Kidney tubule cell (primary cell): ENCODE results near the gene FGD4.
"Not testable (repeated sequence)": the region's sequence is repeated elsewhere in the genome, so short reads cannot be mapped to it uniquely, and the experiment has no call there.

Source experiments
- DNase-seq: peaks from one replicate; pipeline ENCODE4 v3.0.0-alpha.2; 2018; ENCODE audit warnings: low spot score

Gene FGD4

DNA sequence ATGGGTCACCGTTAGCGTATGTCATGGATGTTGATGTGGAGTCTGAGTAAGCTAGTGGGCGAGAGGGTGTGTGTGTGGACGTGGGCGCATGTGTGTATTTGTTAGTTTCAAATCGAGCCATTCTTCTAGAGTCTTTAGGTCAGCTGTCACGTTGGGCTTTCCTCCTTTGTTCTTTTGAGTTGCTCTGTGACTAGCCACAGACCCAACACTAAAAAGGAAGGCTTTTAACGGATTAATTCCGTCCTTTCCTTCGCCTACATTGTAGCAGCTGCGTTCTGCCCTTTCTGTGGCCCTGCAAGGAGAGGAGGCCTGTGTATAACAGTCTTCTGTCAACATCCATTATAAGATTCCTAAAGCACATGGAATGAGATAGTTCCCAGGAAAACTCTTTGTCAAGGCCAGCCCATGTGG is 162.6 kb downstream of the FGD4 start:
- DNase-seq: no peak

GRCh38 chr12:32562413-32562812 is 163.1 kb downstream of the FGD4 start:
- not testable (repeated sequence) for DNase-seq

DNA sequence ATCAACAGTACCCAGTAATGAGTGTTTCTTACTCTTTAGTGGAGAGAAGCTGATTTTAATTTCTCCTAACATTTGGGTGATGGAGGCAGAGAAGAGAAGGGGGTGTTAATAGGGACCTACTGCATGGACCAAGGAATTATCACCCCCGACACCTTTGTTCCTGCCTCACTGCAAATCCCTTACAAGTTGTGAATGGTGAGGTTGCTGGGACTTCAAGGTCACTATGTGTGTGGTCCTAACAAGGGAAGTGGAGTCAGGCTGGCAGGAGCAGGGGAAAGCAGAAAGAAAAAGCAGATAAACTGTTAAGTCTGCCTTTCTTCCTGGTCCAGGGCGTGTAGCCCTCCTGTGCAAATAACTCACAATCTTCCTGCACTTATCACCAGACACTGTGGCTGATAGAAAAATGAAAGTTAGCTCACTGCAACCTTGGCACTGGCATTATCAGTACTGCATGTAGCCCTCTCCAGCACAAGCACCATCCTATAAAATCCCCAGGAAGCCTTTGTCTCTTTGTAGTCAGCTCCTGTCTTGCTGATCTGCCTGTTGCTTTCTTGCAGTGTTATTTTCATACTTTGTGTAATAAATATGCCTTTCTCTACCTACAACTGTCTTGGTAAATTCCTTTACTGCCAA is 167.4 kb downstream of the FGD4 start:
- DNase-seq: peak; percentile 21

- DNase-seq: no peak
These were observed 167.9 kb downstream of the FGD4 start for GRCh38 chr12:32567296-32567674.

DNA sequence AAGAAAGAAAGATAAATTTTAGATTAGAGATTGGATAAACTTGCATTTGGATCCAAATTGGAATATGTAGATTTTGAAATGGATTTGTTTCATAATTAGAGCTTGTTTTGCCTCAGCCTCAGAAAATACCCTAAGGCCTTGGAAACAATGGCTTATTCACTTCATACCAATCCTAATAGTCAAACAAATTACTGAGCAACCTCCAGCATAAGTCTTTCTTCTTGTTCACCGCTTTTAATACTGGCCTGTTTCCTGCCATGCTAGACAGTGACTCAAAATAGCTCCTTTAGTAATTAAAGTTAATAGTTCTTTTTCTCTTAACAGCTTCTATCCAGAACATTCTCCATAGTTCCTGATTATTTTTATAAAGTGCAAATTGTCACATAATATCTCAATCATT is 168.9 kb downstream of the FGD4 start:
- peak; percentile 89 for DNase-seq

DNA sequence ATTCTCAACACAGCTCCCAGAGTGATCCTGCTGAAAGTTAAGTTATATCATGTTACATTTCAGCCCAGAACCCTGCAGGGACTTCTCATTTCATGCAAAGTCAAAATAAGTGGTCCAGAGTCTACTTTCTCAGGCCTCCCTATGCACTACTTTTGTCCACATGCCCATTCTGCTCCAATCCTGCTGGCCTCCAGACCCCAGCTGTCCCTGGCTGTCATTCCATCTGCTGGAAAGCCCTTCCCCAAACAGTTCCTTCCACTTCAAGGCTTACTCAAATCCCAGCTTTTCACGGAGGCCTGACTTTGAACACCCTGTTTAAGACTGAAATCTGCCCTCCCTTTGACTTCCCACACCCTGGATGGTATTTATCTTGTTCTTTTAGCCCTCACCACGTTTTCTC is 169.9 kb downstream of the FGD4 start:
- DNase-seq: peak; percentile 9

DNA sequence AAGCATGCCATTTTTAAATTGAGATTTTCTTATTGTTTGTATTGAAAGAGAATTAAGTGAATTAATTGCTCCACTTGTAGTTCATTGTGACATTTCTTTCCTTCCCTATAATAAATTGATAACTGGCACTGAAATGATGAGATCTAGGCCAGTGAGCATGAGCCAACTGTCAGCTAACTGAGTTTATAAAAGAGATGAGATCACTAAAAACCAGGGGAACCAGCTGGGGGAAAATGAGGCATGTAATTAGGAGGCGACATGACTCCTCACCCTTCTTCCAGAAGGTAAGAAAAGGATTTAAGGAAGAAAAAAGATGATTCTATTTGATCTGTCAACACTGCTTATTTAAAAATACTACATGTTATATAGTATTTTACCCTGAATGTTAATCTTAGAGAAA is 175.2 kb downstream of the FGD4 start:
- DNase-seq: no peak

DNA sequence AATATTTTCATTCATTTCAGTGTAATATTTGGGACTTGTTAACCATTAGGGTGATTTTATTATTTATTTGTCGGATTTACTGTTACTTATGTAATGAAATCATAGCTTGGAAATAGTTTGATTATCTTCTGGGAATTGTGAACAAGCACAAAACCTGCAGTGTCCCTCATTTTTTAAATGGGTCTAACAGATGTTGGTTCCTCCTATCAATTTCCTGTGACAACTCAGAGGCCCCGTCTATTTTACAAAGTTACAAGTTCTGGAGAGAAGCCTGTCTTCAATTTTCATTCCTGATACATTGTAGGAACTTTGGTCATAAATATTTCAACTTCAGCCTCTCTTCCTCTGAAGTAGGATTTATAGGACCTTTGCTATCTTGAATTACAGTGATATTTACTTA is 178.0 kb downstream of the FGD4 start:
- no peak for DNase-seq

DNA sequence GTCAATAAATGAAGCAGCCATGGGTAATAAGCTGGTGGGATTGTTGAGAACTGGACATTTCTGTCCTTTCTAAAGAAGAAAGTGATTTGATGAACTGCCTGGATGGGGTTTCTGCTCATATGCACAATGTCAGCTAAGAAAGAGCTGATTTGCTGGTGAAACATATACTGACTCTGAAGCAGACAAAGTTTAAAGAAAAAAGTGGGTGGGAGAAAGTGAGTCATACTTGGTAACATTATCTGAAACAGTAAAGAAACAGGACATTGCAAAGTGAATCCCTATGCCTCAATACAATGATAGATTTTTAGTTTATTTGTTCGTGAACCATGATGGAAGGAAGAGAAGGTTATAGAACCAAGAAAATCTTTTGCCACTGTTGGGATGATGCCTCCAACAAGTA is 184.2 kb downstream of the FGD4 start:
- DNase-seq: peak; percentile 4

DNA sequence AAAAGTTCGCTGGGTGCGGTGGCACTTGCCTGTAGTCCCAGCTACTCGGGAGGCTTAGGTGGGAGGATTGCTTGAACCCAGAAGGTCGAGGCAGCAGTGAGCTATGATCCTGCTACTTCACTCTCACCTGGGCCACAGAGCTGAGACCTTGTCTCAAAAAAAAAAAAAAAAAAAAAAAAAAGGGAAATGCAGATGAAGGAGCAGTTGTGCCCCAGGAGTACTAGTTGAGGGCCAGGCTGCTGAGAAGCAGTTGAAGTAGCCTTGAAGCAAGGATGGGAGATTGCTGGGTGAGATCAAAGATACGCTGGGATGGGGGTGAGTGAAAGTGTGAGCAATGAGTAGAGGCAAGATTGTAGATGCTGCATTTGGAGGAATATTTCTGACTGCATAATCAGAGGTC is 186.3 kb downstream of the FGD4 start:
- DNase-seq: no peak

GRCh38 chr12:32586390-32586789 is 187.0 kb downstream of the FGD4 start:
- DNase-seq: peak; percentile 66

GRCh38 chr12:32587581-32588495 is 188.5 kb downstream of the FGD4 start:
- no peak for DNase-seq

GRCh38 chr12:32588604-32589003 is 189.2 kb downstream of the FGD4 start:
- no peak for DNase-seq

DNA sequence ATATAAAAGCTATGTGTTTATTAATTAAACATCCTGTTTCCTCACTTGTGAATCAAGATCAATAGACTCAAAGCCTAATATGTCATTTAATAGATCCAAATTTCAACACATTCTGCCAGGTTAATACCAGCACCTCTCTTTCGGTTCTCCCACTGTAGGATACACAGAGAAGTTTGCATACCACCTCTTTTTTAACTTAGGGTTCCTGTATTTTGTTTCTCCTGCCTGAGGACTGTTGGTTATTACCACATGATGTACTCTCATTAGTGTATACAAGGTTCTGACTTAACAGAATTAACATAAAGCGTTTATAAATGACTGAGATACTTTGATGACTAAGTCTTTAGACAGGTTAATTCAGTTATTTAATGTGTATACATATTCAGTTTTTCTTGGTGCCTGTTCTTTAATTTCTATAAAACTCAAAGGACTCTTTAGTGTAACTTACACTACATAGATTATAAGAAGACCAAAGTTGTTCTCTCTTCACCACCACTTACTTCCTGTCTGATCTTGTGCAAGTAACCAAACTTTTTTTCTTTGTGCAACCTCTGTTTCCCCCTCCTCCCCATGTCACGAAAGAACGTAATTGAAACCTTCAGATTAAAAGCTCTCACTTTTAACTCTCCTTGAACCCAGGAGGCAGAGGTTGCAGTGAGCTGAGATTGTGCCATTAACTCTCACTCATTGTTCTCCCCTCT is 190.0 kb downstream of the FGD4 start:
- DNase-seq: no peak

- DNase-seq: peak; percentile 3
These were observed 195.9 kb downstream of the FGD4 start for GRCh38 chr12:32595251-32595650.

GRCh38 chr12:32596030-32596429 is 196.7 kb downstream of the FGD4 start:
- no peak for DNase-seq

DNA sequence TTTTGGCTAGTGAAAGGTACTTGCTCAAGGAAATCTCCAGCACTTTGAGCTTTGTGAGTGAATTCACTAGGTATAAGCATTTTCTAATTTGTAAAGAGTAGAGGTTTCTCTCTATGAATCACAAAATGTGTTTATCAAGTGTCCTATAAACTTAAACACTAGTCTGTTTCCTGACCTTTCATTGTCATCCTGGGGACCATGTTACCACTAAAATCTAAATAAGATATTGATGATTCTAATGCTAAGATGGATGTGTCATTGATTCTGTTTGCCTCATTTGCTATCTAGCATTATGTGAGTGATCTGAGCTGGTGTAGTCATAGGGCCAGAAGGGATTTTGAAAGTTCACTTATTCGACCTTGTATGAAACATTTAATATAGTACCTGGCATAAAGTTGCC is 199.3 kb downstream of the FGD4 start:
- DNase-seq: no peak

GRCh38 chr12:32600681-32601080 is 201.3 kb downstream of the FGD4 start:
- no peak for DNase-seq

GRCh38 chr12:32603071-32603470 is 203.7 kb downstream of the FGD4 start:
- DNase-seq: no peak

DNA sequence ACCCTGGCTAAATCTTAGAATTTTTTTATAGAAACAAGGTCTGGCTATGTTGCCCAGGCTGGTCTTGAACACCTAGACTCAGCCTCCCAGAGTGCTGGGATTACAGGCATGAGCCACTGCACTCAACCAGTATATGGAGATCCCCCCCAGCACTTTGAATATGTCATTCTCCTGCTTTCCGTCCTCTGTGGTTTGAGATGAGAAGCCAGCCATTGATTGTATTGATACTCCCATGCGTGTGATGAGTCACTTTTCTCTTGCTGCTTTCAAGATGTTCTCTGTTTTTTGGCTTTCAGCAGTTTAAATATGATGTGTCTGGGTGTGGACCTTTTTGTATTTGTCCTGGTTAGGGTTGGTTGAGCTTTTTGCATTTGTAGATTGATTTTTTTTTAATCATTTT is 204.5 kb downstream of the FGD4 start:
- no peak for DNase-seq

DNA sequence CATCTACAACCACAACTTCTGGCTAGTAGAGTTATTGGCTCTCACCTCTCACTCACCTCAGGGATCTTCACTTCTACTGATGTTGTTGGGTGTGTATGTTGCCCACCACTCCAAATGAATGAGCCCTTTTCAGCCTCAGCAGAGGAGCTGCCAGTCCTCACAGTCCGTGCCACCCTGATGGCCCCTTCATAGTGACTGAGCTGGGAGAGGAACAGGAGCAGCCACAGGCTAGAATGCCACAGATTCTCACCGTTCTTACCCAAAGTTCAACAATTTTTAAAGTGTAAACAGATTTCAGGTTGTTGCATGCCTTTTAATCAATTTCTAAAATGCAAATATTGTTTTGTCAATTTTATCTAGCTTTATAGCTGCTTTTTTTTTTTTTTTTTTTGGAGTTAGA is 205.2 kb downstream of the FGD4 start:
- DNase-seq: no peak

DNA sequence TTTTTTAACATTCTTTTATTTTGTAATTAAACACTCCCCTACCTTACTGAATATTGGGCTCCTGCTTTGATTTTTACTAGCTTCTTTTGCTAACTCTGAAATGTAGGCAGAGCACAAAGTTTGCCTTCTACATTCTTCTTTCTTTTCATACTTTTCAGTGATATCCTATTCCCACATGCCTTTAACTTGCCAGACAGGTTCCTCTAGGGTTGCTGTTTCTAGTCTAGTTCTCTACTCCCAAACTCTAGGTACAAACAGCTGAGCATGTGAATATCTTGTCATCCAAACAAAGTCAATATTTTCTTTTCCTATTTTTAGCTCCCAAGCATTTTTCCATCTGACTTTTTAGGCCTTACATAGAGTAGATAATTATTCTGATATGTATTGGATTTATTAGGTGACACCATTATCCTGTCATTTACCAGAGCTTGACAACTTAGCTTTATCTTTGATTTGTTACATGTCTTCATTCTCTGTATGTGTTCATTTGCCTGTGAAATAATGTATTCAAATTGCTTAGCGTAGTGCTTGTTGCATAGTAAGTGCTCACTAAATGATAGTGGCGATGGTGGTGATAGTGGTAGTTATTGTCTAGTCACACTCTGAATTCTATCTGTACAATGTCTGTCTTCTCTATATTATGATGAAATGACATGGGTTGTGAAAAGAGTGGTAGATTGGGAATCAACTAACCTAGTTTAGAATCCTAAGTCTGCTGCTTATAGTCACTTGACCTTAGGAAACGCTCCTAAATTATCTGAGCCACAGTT is 206.2 kb downstream of the FGD4 start:
- no peak for DNase-seq
